GM21526 (cell line): ENCODE results near the gene RAD51B.

Experiments
- ATAC-seq: cut with Tn5 transposase; IDR thresholded peaks from one replicate; pipeline ENCODE4 v1.9.1; 2021; ENCODE audit warnings: moderate library complexity; ENCODE audit not compliant: unreplicated experiment, low FRiP score

RAD51B gene

DNA sequence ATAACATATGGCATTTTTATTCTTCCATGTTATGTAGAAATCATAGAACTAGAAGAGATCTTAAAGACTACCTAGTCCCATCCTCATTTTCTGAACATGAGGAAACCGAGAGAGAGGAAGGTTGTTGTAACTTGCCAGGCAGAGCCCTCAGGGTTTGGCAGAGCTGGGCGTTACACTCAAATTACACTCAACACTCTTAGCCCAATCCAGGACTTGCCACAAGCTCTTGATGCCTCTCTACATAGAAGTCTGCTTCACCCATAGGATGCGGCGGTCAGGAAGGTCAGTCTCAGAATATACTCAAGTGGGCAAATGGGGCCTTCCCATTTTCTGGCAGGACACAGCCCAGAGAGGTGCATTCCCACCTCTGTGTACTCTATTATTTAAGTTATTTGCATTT lies 765.2 kb downstream of the RAD51B start:
- no peak for ATAC-seq

DNA sequence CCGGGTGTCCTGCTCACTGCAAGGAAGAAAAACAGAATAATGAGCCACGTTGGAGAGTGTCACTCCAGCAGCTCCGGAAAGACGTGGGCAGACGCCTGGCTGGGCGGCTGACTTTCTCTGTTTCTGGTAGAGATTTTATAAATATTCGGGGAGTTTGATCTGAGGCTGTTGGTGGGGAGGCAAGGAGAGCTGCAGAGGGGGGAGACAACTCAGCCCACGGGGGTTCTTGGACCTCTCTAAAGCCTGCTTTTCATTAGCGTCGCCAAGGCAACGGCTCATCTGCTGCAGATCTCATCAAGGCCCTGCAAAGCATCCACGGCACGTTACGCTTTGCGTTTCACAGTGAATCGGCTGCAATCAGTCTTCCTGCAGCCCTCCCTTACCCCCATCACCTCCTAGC lies 766.1 kb downstream of the RAD51B start:
- ATAC-seq: no peak

GRCh38 chr14:68586896-68587751 lies 767.5 kb downstream of the RAD51B start:
- ATAC-seq: no peak

GRCh38 chr14:68587931-68588330 lies 768.4 kb downstream of the RAD51B start:
- no peak for ATAC-seq

GRCh38 chr14:68589447-68590200 lies 770.0 kb downstream of the RAD51B start:
- ATAC-seq: no peak

- no peak for ATAC-seq
Observed at GRCh38 chr14:68590201-68590522, 770.6 kb downstream of the RAD51B start.

GRCh38 chr14:68591786-68592185 lies 772.2 kb downstream of the RAD51B start:
- ATAC-seq: no peak

GRCh38 chr14:68592948-68593556 lies 773.5 kb downstream of the RAD51B start:
- no peak for ATAC-seq

- no peak for ATAC-seq
Observed at GRCh38 chr14:68593806-68594536, 774.4 kb downstream of the RAD51B start.

- ATAC-seq: no peak
Observed at GRCh38 chr14:68594737-68595380, 775.3 kb downstream of the RAD51B start.

- ATAC-seq: no peak
Observed at GRCh38 chr14:68596211-68596610, 776.6 kb downstream of the RAD51B start.

DNA sequence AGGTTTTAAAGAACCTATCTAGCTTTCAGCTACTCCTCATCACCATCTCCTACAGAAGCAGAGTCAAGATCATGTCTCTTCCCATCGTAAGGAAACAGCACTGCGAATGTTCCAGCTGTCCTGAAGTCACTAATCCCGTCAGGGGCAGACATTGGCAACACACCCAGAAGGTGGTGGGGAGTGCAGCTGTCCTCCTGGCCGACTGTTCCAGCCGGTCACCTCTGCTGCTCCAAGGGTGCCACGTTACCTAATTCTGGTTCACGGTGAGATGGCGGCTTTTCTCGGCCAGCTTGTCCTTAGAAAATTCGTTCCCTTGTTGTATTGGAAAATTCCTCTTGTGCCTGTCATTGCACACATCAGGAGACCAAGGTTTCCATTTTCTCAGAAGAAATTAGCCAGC lies 777.1 kb downstream of the RAD51B start:
- no peak for ATAC-seq

GRCh38 chr14:68598089-68598488 lies 778.5 kb downstream of the RAD51B start:
- no peak for ATAC-seq

GRCh38 chr14:68598621-68599447 lies 779.3 kb downstream of the RAD51B start:
- no peak for ATAC-seq

DNA sequence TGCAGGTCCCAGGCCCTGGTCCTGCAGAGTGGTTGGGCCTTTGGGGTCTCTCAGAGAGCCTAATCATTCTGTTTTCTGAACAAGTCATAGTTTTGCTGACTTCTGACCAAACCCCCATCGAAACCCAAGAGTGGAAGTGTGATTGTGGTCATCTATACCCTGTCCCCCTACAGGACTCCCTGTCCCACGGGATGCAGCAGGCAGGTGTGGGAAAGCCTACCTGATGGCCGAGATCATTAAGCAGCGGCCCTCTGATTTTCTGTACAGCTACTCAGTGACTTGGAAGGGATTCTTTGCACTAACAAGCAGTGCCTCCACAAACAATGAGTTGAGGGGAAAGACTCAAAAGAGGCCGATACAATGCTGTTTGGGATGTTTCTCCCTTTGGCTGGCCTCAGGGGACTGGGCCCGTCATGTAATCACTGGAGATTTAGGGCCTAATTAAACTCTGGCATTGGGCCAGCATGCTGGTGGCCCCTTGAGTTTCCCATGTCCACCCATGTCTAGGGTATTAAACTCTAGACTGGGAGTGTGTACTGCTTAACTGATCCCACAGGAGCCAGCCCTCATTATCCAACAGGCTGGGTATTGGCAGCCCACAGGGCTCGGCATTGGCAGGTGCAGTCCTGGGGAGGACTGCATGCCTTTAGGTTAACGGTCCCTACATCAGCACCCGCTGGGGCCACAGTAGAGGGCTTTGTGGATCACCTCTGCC lies 780.5 kb downstream of the RAD51B start:
- ATAC-seq: no peak

DNA sequence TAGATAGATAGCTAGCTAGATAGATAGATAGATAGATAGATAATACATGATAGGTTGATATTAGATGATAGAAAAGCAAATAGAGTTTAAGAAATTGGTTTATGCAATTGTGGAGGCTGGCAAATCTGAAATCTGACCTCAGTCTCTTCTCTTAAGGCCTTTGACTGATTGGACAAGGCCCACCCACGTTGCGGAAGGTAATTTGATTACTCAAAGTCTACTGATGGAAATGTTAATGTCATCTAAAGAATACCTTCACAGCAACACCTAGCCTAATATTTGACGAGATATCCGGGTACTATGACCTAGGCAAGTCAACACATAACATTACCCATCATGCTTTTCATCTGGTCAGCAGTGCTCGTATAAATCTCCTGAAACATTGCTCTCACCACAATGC lies 782.9 kb downstream of the RAD51B start:
- ATAC-seq: no peak

DNA sequence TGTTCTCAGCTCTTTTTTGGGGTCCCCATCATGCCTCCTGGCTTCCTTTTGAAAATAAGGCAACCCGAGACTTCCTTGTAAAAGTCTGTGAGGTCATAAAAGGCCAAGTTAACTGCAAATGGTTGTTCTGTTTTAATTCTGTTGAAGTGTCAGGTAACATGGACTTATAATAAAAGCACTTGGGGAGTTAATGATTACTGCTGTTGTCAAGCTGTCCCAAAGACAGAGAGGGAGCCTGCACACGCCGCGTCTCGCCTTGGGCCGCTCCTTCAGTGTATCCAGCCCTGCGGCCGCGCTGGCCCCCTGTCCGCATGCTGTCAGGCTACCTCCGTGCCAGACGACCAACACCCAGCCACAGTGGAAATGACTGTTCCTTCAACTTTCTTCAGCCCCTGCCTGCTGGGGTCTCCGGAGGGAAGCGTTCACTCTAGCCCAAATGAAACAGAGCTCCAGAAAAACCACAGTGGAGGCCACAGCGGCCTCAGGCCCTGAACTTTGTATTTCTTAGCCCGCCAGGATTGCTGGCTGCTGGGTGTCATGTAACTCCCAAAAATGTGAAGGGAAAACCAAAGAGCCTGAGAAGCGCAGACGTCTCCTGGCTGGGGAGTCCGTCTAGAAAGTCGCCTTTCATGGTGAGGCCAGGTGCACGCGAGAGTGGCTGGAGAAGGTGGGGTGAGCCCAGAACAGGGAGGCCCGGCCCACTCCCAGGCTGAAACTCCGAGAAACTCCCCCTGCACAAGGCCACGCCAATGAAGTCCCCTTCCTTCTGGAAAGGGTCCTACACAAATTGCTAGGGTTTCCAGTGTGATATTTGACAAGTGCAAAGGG lies 784.2 kb downstream of the RAD51B start:
- no peak for ATAC-seq

- no peak for ATAC-seq
Observed at GRCh38 chr14:68604361-68604730, 784.8 kb downstream of the RAD51B start.
